HG03442 (cell line): ENCODE data around the gene SOCS1.

ENCODE experiments used
- ATAC-seq: cut with Tn5 transposase; IDR thresholded peaks from one replicate; pipeline ENCODE4 v1.9.1; 2021; ENCODE audit warnings: mild to moderate bottlenecking, moderate library complexity; ENCODE audit not compliant: unreplicated experiment

Gene SOCS1

GRCh38 chr16:11208916-11209665, 46.9 kb downstream of the SOCS1 start:
- no peak for ATAC-seq

DNA sequence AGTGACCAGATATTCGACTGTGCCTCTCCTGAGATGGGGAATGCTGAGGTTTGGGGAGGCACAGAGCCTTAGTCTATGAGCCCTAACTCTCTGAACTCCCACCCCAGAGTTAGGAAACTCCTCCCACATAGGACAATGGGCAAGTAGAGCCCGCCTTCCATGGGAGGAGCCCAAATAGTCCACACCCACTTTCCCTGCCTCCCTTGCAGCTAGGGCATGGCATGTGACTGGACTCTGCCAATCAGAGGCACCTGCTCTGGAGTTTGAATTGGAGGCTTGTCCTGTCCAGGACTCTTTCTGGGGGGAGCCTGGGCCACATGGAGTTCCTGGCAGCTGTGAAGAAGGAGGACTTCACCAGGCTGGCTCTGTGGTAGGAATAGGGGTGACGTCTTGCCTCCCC, 48.4 kb downstream of the SOCS1 start:
- ATAC-seq, result no peak

GRCh38 chr16:11205754-11206581, 50.0 kb downstream of the SOCS1 start:
- ATAC-seq, result no peak

- ATAC-seq, result no peak
Measured at GRCh38 chr16:11205065-11205699, 50.8 kb downstream of the SOCS1 start.

DNA sequence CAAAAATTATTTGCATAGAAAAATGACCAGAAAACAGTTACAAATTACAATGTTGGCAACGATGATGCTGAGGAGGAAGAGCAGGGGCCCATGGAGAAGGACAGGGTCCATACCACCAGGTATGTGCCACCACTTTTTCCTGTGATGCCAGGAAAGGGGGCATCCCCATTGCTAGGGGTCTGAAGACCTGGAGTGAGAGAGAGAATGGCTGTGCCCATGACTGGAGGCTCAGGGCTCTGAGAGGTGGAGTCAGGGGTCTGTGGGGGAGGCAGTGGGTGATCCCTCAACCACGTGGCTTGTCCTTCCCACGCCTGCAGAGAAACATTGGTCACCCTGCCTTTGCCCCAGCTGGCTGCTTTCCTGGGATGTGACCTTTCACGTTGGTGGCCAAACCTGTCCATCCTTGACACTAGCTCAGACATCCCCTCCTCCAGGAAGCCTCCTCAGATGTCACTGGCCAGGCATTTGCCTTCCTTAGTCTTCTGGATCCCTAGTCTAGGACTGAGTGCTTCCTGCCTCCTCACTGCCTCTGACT, 51.4 kb downstream of the SOCS1 start:
- no peak for ATAC-seq
